Middle frontal gyrus (tissue), 1 donor: ENCODE results near the gene TEX38.

Experiments
- DNase-seq: peaks from one replicate; pipeline ENCODE4 v3.0.0-alpha.2; 2015; ENCODE audit warnings: low spot score; ENCODE audit errors: extremely low spot score

Gene TEX38

DNA sequence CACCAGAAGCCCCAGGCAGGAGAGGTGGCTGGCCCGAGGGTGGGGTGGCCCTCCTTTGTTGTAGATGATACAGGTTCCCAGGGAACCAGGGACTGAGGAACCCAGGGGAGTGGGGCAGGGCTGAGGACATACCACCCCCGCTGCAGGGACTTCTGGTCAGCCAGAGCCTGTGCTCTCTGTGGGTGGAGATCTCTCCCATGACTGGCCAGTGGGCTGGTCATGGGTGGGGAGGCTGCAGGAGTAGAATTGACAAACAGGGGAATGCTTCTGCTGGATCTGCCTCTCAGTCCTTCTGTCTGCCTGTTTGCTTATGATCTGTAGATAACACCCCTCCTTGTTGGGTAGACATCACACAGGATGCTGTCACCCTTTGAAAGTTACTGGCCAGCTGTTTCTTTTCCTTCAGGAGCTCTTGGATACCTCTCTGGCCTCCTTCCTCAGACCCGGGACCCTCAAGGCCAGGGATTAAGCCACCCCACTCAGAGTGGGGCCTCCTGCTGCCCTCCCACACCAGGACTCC lies 50.1 kb downstream of the TEX38 start:
- no peak for DNase-seq
